ENCODE results near the gene ATAD1. TPM values are rescaled to one million over a fixed set of nuclear protein-coding genes. Genes with fewer than 3 reads are reported as not detected.
"Not testable (repeated sequence)": the region's sequence is repeated elsewhere in the genome, so short reads cannot be mapped to it uniquely, and the experiment has no call there.

The ATAD1 gene
- polyA plus RNA-seq, 3 donors: 10.5 to 17.2 (median 11.1) TPM

DNA sequence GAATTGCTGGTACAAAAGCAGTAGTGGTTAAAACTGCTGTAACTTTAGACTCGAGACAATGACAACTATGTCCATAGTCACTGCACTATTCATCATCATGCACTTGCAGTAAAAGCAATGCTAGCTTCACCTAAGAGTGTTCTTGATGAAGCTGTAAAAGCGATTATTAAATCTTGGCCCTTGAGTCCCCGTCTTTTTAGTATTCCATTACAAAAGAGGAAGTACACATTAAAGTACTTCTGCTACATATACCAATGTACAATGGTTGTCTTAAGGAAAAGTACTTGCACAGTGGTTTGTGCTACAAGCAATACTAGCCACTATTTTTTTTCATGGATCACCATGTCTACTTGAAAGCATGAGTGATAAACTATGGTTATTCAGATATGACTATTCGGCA is 78.3 kb downstream of the ATAD1 start:
- 82 to 83% (median 83%) methylated on average over 4 of the region's 4 CpGs for WGBS, 3 donors
- H3K27ac ChIP-seq (ENCODE audit: low read depth, low read length): no peak overlapping the region

DNA sequence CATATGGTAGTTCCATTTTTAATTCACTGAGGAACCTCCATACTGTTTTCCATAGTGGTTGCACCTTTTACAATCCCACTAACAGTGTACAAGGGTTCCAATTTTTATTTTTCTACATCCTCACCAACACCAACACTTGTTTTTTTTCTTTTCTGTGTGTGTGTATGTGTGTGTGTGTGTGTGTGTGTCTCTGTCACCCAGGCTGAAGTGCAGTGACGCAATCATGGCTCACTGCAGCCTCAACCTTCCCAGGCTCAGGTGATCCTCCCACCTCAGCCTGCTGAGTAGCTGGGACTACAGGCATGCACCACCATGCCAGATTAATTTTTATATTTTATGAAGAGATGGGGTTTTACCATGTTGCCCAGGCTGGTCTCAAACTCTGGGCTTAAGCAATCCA is 79.8 kb downstream of the ATAD1 start:
- WGBS, 3 donors: 87 to 100% (median 93%) methylated on average over 1 of the region's 1 CpG
- H3K27ac ChIP-seq (ENCODE audit: low read depth, low read length): not testable (repeated sequence)

DNA sequence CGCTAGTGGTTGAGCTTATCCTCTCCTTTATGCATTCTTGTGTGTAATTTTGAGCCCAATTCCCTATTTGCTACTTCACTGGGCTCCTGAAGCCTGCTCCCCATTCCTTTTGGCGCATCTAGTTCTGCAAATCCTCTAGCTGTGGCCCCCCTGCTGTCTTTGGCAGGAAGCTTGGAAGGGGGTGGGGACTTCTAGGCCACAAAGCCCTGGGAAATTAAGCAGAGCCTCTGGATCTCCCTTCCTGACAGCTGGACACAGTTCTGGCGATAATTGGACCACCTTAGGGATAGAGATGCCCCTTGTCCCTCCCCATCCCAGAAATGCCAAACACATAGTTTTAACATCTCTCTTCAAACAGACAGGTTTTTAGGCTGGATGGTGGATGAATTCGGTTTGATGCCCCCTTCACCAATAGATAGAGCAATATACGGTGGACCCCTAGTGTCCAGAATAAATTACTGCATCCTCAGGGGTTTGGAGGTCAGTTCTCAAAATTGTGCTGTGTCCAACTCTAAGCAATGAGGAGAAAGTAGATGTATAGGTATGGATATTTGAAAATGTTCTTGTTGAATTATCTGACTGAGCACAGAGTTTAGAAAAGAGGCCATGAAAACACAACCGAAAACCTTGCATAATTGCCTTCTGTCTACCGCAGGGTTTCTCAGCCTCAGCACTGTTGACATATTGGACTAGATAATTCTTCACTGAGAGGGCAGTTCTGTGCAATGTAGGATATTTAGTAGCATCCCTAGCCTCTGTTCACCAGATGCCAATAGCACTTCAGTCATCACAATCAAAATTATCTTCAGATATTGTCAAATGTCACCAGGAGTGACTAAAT is 82.8 kb downstream of the ATAD1 start:
- WGBS, 3 donors: 37 to 40% (median 39%) methylated on average over 7 of the region's 7 CpGs
- no peak overlapping the region for H3K27ac ChIP-seq (ENCODE audit: low read depth, low read length)

DNA sequence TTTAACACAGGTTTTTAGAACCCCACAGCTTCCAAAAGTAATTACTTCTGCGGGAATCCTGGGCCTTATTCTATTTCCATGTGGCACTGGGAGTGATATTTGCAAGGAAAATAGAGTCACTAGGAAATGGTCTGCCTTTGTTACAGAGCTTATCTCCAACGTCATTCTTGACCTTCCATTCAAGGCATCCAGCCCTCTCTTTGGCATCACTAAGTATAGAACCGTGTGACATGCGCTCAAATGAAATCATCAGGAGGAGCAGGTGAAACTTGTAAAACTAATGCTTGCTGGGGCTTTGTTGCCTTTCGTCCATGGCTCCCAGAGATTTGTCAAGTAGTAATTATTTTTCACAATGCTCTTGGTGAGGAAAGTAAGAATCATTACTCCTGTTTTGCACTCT is 84.9 kb downstream of the ATAD1 start:
- H3K27ac ChIP-seq (ENCODE audit: low read depth, low read length): no peak overlapping the region
- WGBS, 3 donors: 68 to 79% (median 69%) methylated on average over 5 of the region's 5 CpGs

DNA sequence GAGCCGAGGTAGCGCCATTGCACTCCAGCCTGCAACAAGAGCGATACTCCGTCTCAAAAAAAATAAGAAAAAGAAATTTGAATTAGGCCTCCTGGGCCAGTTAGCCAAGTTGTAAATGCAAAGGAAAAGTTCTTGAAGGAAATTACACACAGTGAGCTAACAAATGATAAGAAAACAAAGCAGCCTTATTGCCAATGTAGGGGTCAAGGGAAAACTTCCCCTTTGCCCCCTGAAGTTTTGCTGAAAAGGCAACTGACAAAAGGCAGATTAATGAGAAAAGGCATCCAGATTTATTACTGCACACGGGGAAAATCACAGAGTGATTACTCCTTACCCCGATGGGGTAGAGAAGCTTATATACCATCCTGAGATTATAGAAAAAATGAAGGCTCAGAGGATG is 88.1 kb downstream of the ATAD1 start:
- WGBS, 3 donors: 72 to 88% (median 79%) methylated on average over 6 of the region's 6 CpGs
- no peak overlapping the region for H3K27ac ChIP-seq (ENCODE audit: low read depth, low read length)

DNA sequence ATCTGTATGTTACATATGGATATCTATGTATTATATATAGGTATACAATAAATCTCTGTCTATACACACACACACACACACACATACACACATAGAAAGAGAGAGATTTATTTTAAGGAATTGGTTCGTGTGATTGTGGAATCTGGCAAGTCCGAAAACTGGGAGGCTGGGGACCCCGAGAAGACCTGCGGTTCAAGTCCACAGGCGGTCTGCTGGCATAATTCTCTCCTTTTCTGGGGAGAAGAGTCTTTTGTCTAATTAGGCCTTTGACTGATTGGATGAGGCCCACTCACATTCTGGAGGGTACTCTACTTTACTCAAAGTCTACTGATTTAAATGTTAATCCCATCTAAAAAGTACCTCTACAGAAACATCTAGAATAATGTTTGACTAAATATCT is 93.2 kb downstream of the ATAD1 start:
- WGBS, 3 donors: 95 to 98% (median 96%) methylated on average over 5 of the region's 5 CpGs
- H3K27ac ChIP-seq (ENCODE audit: low read depth, low read length): no peak overlapping the region

DNA sequence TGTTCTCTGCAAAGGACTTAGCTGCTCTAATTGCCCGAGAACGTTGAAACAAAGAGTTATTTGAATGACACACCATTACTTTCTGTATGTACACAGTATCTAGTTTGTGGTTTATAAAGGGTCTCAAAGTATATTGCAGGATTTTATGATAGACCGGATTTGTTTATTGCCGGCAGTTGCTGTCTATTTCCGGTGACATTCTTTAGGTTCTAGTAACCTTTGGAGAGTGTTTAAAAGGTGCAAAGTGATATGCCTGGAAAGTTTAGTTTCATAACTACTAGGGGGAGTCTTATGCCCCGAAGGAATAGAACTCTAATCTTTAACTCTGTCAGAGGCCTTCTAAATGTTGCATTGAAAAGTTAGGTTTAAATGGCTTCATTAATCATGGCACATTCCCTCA is 94.5 kb downstream of the ATAD1 start:
- H3K27ac ChIP-seq (ENCODE audit: low read depth, low read length): no peak overlapping the region
- 48 to 64% (median 56%) methylated on average over 6 of the region's 6 CpGs for WGBS, 3 donors

DNA sequence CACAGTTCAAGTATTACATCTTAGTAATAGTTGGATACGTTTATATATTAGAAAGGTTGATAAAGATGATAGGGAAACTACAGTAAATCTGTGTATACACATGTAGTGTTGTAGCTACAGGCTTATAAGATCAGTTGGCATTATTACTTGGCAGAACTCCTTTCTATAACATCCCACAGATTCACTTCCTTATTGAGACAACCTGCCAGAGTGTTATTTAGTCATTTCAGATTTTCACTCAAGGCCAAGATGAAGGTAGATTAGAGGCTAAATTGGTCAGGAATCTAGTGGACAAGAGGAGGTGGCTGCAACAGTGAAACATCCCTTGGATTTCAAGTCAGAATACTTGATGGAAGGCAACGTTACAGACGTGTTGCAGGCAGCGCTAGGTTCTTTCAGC is 95.3 kb downstream of the ATAD1 start:
- H3K27ac ChIP-seq (ENCODE audit: low read depth, low read length): no peak overlapping the region
- WGBS, 3 donors: 57 to 75% (median 72%) methylated on average over 4 of the region's 4 CpGs

DNA sequence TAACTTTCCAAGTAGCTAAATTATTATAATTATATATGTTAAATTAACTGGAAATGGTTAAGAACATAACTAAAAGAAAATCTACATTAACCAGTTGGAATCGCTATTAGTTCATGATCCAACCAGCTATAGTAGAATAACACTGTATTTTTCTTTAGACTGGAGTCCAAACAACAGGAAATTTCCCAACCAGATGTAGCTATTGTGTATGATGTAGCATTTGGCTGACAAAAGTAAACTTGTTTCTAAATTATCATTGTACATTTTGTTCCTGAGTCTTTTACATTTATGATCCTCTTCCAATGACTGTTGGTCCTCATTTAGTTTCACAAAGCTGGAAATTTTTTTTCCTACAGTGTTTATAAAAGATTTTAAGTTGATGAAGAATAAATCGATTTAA is 96.2 kb downstream of the ATAD1 start:
- 67 to 91% (median 86%) methylated on average over 2 of the region's 2 CpGs for WGBS, 3 donors
- H3K27ac ChIP-seq (ENCODE audit: low read depth, low read length): no peak overlapping the region

DNA sequence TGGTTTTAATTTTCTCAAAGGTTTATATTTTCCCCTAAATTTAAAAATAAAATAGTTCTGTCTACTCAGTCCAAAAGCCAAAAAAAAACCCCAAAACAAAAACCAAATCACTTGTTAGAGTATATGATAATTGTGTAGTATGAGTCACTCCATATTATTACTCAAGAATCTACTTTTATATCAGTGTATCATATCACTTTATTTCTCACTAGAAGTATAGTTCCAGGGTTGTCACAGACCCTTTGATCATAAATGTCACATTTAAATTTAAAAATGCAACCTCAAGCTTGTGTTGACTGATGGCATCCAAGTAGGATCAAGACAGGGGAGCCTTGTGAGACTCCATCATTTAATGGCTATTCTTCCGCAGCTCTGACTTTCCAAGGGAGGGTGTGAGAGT is 97.4 kb downstream of the ATAD1 start:
- 97 to 99% (median 97%) methylated on average over 1 of the region's 1 CpG for whole genome bisulfite sequencing, 3 donors
- no peak overlapping the region for H3K27ac ChIP-seq (ENCODE audit: low read depth, low read length)

DNA sequence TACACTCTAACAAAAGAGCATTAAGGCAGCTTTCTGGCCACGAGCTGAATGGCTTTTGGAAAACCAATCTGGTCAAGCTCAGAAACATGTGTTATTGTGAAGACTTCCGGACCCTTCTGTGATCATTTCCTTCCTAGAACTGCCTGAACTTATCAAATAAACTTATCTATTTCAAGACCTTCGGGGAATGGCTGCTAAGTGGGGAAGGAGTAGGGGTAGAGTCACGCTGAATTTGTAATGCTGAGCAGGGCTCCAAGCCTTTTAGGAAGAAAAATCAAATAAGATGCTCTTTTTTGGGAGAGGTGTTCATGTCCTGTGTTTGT is 101.7 kb downstream of the ATAD1 start:
- WGBS, 3 donors: 39 to 76% (median 46%) methylated on average over 4 of the region's 4 CpGs
- no peak overlapping the region for H3K27ac ChIP-seq (ENCODE audit: low read depth, low read length)

DNA sequence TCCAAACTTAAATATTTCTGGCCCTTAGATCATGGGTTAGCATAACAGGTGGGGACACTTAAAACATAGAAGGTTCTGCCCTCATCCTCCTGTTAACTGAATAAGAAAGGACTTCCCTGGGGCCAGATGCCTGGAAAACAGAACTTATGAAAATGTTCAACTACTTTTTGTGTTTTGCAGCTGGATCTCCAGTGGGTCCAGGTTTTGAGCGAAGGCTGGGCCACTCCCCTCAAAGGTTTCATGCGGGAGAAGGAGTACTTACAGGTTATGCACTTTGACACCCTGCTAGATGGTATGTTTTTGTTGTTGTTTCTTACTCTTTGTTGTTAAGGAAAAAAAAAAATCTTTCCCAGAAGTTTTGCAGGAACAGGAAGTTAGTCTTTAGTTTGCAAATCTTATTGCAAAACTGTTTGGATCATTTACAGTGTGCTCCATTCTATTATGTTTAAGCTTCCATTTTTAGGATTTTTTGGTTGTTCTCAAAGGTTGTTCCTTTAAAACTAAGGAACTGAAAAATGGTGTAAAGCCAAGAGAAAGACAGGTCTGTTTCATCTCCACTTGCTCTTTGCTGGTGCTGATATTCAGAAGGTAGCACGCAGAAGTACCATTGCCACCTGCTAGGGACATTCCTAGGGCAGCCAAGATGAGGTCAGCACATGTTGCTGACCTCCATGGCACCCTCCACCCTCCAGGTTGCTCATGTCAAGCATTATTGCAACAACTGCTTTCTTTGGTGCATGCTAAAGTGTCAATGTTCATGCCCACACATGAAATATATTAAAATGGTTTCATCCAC is 102.3 kb downstream of the ATAD1 start:
- no peak overlapping the region for H3K27ac ChIP-seq (ENCODE audit: low read depth, low read length)

DNA sequence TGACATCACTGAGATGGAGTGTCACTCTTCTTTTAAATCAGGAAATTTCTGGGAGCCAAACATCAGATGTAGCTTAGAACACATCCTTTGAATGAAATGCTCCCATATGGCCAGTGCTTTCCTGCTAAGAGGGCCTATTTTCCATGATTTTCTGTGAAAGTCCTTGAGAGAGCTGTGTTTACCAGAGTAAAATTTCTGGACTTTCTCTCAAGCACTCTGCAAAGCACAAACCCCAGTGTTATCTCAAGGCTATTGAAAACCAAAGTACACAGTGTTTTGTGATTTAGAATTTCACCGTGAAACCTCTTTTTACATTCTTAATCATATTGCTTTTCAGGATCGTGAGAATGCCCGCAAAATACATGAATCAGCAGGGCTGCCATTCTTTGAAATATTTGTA is 104.3 kb downstream of the ATAD1 start:
- 38 to 88% (median 84%) methylated on average over 3 of the region's 3 CpGs for WGBS, 3 donors
- H3K27ac ChIP-seq (ENCODE audit: low read depth, low read length): no peak overlapping the region

More for the DNA sequence above, 102.3 kb downstream of the ATAD1 start:
- WGBS, 3 donors: 72 to 86% (median 78%) methylated on average over 3 of the region's 3 CpGs

DNA sequence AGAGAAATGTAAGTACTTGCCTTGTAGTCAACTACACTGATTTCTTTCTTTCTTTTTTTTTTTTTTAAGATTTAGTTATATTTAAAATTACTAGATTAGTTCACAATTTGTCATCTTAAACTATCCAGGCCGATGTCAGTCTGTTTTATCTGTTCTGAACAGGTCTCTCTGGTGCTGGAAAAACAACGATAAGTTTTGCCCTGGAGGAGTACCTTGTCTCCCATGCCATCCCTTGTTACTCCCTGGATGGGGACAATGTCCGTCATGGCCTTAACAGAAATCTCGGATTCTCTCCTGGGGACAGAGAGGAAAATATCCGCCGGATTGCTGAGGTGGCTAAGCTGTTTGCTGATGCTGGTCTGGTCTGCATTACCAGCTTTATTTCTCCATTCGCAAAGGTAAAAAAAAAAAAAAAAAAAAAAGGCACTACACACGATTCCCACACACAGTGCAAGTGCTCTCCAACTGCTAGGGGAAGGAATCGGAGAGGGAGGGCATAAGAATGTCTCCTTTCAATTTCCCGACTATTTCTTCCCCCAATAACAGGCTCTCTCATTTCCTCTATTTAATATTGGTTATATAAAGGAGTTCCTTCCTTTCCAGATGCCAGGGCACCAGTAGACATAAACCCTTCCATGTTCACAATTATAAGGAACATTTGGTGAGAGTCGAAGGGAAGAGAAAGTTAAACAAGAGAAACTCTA is 105.0 kb downstream of the ATAD1 start:
- 50 to 75% (median 70%) methylated on average over 11 of the region's 11 CpGs for WGBS, 3 donors
- no peak overlapping the region for H3K27ac ChIP-seq (ENCODE audit: low read depth, low read length)

DNA sequence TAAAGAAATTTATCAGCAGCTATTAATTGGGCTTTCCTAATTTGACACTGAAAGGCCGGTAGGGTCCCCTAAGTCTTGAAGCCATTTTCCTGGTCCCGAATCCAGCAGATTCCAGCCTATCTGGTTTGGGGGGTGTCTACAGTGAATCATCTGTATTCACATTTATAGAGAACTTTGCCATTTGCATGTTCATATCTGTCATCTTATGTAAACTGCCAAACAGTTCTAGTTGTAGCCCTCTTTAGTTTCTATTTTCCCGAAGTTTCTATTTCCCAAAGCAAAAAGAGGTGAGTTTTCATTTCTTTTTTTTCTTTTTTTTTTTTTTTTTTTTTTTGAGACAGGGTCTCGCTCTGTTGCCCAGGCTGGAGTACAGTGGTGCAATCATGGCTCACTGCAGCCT is 110.8 kb downstream of the ATAD1 start:
- 96 to 98% (median 98%) methylated on average over 3 to 4 of the region's 4 CpGs for WGBS, 3 donors
- no peak overlapping the region for H3K27ac ChIP-seq (ENCODE audit: low read depth, low read length)

DNA sequence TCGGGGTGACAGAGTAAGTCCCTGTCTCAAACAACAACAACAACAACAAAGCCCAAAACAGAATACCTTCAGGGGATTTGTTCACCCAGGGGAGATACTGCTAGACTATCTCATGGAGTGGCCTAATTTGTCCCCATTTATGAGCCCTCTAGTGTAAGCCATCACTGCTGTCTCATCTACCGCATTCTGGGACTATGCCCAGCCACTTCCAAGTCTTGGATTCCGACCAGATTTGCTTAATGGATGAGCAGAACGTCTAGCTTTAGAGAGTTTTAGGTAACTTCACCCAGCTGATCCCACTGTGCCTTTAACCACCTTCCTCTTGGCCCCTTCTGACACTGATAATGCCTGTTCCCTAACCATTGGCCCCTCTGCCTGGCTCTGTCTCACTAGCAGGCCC is 111.3 kb downstream of the ATAD1 start:
- WGBS, 3 donors: 78 to 94% (median 80%) methylated on average over 4 of the region's 4 CpGs
- H3K27ac ChIP-seq (ENCODE audit: low read depth, low read length): no peak overlapping the region

DNA sequence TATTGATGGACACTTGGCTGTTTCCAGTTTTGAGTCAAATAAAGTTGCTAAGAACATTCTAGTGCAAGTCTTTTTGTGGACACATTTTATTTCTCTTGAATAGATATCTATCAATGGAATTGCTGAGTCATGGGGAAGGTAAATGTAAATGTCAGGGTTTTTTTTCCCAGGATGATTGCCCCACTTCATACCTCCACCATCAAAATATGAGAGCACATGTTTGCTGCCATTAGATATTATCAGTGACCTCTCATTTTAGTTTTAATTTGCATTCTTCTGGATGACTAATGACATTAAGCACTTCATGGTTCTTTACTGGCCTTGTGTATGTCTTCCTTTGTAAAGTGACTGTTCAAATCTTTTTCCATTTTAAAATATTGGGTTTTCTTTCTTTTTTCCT is 112.7 kb downstream of the ATAD1 start:
- H3K27ac ChIP-seq (ENCODE audit: low read depth, low read length): no peak overlapping the region

DNA sequence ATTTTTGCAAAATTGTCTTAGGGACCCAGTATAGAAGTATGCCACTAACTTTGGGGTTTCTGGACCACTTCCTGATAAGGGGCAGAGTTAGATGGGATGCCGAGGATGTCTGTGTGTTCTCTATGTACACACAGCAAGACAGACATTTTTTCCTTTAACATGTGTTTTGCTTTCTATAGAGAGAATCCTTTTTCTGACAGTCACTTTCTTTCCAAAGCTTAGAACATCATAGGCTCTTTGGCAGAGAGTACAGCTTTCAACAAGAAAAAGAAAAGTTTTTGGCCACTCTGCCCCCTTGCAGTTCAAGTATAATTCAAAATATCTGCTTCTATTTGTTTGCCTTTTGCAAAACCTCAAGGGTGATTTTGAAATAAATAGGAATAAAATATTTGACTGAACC is 114.3 kb downstream of the ATAD1 start:
- H3K27ac ChIP-seq (ENCODE audit: low read depth, low read length): no peak overlapping the region
- WGBS, 3 donors: 52 to 72% (median 63%) methylated on average over 1 of the region's 1 CpG

DNA sequence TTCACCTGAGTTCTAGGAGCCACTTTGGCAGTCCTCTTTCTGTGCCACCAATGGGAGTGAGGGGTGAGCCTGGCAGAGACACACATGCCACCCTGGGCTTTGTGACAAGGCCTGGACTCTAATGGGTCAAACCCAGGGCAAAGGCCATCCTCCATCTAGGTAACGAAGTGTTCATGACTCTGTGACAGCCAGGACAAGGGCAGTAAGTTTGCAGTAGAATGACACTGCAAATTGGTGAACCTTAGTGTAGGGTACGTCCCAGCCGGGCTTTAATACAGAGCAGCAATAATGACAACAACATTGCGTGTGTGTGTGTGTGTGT is 115.1 kb downstream of the ATAD1 start:
- H3K27ac ChIP-seq (ENCODE audit: low read depth, low read length): no peak overlapping the region
- WGBS, 3 donors: 91 to 100% (median 99%) methylated on average over 4 of the region's 4 CpGs
